ENCODE data around the gene KRT5. TPM values are rescaled to one million over a fixed set of nuclear protein-coding genes. Genes with fewer than 3 reads are reported as not detected.

Gene KRT5
- total RNA-seq, 4 donors from 2014 or later: 4.6 to 452 (median 18.6) TPM

DNA sequence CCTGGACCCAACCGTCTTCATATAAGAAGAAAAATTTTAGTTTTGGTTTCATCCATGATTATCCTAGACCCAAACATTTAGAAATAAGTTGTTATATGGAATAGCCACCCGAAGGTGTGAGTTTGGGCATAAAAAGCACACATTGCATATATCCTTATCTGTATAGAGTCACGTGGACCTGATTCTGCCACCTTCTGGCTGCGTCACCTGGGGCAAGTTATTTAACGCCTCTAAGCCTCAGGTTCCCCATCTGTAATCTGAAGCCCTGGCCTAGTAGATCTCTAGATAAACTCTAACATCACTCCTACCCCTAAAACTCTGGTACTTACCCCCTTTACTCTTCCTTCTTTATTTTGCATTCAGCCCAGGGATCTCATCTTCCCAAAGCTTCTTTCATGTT is 14.3 kb upstream of the KRT5 start:
- Histone ChIP-seq H3K36me3 (no peaks in the 10 kb centered on the region), H3K27ac (no peak overlapping the region), H3K9me3 (no peaks in the 10 kb centered on the region), H3K27me3 (no peaks in the 10 kb centered on the region), H3K4me3 (no peak overlapping the region), H3K4me1 (peaks cover 0 to 10% (median 0%) of the 10 kb centered on the region in 3 donors)
- TF ChIP-seq POLR2AphosphoS5 (IDR thresholded peaks at IDR 0.05) (no peak), POLR2A (IDR thresholded peaks at IDR 0.05) (no peak), CTCF (IDR thresholded peaks at IDR 0.05) (no peak), EP300 (IDR thresholded peaks at IDR 0.05) (no peak)
- WGBS, 2 donors (ENCODE audit: low coverage in 1 of 2): 82 to 86% methylated on average over 4 to 5 of the region's 5 CpGs
- no peak for ATAC-seq

DNA sequence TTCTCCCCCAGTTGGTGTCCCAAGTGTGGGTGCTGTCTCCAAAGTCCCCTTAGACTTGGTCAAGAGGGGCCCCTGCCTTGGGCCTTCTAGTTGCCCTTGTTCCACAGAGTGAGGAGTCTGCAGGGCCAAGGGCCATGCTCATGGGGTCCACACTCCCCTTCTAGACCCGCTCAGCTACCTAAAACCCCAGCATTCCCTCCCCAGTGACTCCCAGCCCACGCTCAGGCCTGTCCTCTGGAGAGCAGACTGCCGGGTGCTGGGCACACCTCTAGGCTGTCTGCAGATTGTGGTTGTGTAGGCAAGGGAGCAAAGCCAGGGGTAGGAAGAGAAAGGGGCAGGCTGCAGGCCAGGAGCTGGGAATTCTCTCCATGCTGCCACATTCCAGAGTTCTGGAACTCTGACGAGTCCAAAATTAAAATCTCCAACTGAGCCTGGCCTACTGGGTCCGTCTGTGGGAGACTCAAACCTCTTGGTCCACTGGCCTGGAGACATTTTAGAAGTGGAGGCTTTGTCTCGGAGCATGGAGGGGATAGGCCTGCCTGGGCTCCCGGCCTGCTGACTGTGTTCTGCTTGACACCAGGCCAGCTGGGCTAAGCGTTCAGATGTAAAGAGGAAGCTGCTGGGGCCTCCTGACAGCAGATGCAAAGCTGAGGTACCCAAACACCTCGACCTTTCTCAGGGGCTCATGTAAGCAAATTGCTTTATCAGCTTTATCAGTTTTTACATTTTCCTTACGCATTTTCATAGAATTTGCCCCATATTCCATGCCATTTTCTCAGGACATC is 13.7 kb upstream of the KRT5 start:
- Histone ChIP-seq H3K4me1 (peaks cover 0 to 4% (median 0%) of the 10 kb centered on the region in 3 donors), H3K4me3 (no peak overlapping the region), H3K27me3 (no peaks in the 10 kb centered on the region), H3K9me3 (no peaks in the 10 kb centered on the region), H3K36me3 (no peaks in the 10 kb centered on the region), H3K27ac (no peak overlapping the region)
- 51 to 86% methylated on average over 1 to 7 of the region's 10 CpGs for WGBS, 2 donors (ENCODE audit: low coverage in 1 of 2)
- ATAC-seq: no peak
- no peak for TF ChIP-seq EP300 (IDR thresholded peaks at IDR 0.05)

- Histone ChIP-seq H3K27ac (no peak overlapping the region), H3K36me3 (no peaks in the 10 kb centered on the region), H3K9me3 (no peaks in the 10 kb centered on the region), H3K27me3 (no peaks in the 10 kb centered on the region), H3K4me1 (no peaks in the 10 kb centered on the region), H3K4me3 (no peak overlapping the region)
- TF ChIP-seq EP300 (IDR thresholded peaks at IDR 0.05): no peak
- ATAC-seq: no peak
- WGBS, 2 donors (ENCODE audit: low coverage in 1 of 2): 58% methylated on average over 2 of the region's 4 CpGs; no CpG with 5 or more reads in 1 of the 2 donors
Measured at GRCh38 chr12:52532636-52533035, 12.4 kb upstream of the KRT5 start.

GRCh38 chr12:52531566-52532300 is 11.5 kb upstream of the KRT5 start:
- Histone ChIP-seq H3K4me1 (no peaks in the 10 kb centered on the region), H3K4me3 (no peak overlapping the region), H3K27me3 (no peaks in the 10 kb centered on the region), H3K9me3 (no peaks in the 10 kb centered on the region), H3K27ac (no peak overlapping the region), H3K36me3 (no peaks in the 10 kb centered on the region)
- WGBS, 2 donors (ENCODE audit: low coverage in 1 of 2): 58 to 75% methylated on average over 5 to 14 of the region's 18 CpGs
- peak; percentile 43 for ATAC-seq
- no peak for TF ChIP-seq CTCF (IDR thresholded peaks at IDR 0.05)
- TF ChIP-seq POLR2A (IDR thresholded peaks at IDR 0.05): no peak
- TF ChIP-seq POLR2AphosphoS5 (IDR thresholded peaks at IDR 0.05): no peak
- no peak for TF ChIP-seq EP300 (IDR thresholded peaks at IDR 0.05)

DNA sequence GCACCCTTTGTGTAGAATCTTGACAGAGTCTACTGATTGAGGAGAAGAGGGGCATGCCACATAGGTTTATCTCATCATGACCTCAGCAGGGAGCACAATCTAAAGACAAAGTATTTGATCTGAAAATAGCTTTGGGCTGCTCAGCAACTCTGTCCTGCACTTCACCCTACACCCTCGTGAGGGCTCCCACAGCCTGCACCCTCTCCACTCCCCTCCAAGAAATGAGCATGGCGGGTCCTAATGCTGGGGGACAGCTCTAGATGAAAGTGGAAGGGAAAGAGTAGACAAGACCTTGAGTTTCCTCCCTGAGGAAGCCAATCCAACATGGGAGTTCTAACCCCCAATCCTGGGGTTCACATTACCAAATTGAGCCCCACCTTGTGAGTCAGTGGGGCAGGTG is 10.7 kb upstream of the KRT5 start:
- Histone ChIP-seq H3K36me3 (no peaks in the 10 kb centered on the region), H3K4me3 (no peak overlapping the region), H3K27me3 (no peaks in the 10 kb centered on the region), H3K9me3 (no peaks in the 10 kb centered on the region), H3K4me1 (no peaks in the 10 kb centered on the region), H3K27ac (no peak overlapping the region)
- no peak for ATAC-seq
- WGBS, 2 donors (ENCODE audit: low coverage in 1 of 2): 100% methylated on average over 1 of the region's 2 CpGs
- TF ChIP-seq CTCF (IDR thresholded peaks at IDR 0.05) (no peak), POLR2A (IDR thresholded peaks at IDR 0.05) (no peak), POLR2AphosphoS5 (IDR thresholded peaks at IDR 0.05) (no peak), EP300 (IDR thresholded peaks at IDR 0.05) (no peak)

GRCh38 chr12:52530366-52530765 is 10.2 kb upstream of the KRT5 start:
- Histone ChIP-seq H3K27ac (no peak overlapping the region), H3K36me3 (no peaks in the 10 kb centered on the region), H3K4me1 (no peaks in the 10 kb centered on the region), H3K4me3 (no peak overlapping the region), H3K27me3 (no peaks in the 10 kb centered on the region), H3K9me3 (no peaks in the 10 kb centered on the region)
- TF ChIP-seq POLR2AphosphoS5 (IDR thresholded peaks at IDR 0.05): no peak
- no peak for TF ChIP-seq CTCF (IDR thresholded peaks at IDR 0.05)
- TF ChIP-seq POLR2A (IDR thresholded peaks at IDR 0.05): no peak
- no peak for TF ChIP-seq EP300 (IDR thresholded peaks at IDR 0.05)
- WGBS, 2 donors (ENCODE audit: low coverage in 1 of 2): no CpG with 5 or more reads among the region's 2 CpGs
- ATAC-seq: no peak
